GM18868 (cell line): ENCODE data around the gene TTC24.

Source experiments
- ATAC-seq: cut with Tn5 transposase; IDR thresholded peaks from one replicate; pipeline ENCODE4 v1.9.1; 2021; ENCODE audit warnings: mild to moderate bottlenecking, moderate library complexity; ENCODE audit not compliant: unreplicated experiment

The TTC24 gene

GRCh38 chr1:156553860-156554485 lies 25.6 kb upstream of the TTC24 start:
- no peak for ATAC-seq

GRCh38 chr1:156554971-156555370 lies 24.6 kb upstream of the TTC24 start:
- ATAC-seq, result no peak

GRCh38 chr1:156555715-156556114 lies 23.8 kb upstream of the TTC24 start:
- no peak for ATAC-seq

- ATAC-seq, result no peak
These were observed 23.2 kb upstream of the TTC24 start for GRCh38 chr1:156556354-156556753.

GRCh38 chr1:156559086-156559796 lies 20.3 kb upstream of the TTC24 start:
- ATAC-seq, result no peak

GRCh38 chr1:156559797-156560385 lies 19.6 kb upstream of the TTC24 start:
- ATAC-seq, result no peak

- ATAC-seq, result no peak
These were observed 18.8 kb upstream of the TTC24 start for GRCh38 chr1:156560585-156561163.

- ATAC-seq, result no peak
These were observed 14.0 kb upstream of the TTC24 start for GRCh38 chr1:156565519-156565918.

- ATAC-seq, result no peak
These were observed 13.1 kb upstream of the TTC24 start for GRCh38 chr1:156566436-156566835.

GRCh38 chr1:156571261-156571852 lies 8.2 kb upstream of the TTC24 start:
- ATAC-seq, result no peak

GRCh38 chr1:156571919-156572662 lies 7.4 kb upstream of the TTC24 start, which contains the start of gene IQGAP3:
IQGAP3 (minus strand) TSS chr1:156572565; CDS start chr1:156572529, 36 bp downstream.
- peak; percentile 67 for ATAC-seq

GRCh38 chr1:156572663-156573018 lies 6.9 kb upstream of the TTC24 start:
- no peak for ATAC-seq

- ATAC-seq, result no peak
These were observed 5.4 kb upstream of the TTC24 start for GRCh38 chr1:156574039-156574633.

- no peak for ATAC-seq
These were observed 2.0 kb upstream of the TTC24 start for GRCh38 chr1:156577550-156577949.

- no peak for ATAC-seq
These were observed 1.5 kb upstream of the TTC24 start for GRCh38 chr1:156578055-156578454.

GRCh38 chr1:156581661-156582387 lies 2.3 kb downstream of the TTC24 start:
- no peak for ATAC-seq

GRCh38 chr1:156582388-156583017 lies 3.0 kb downstream of the TTC24 start:
- no peak for ATAC-seq

- no peak for ATAC-seq
These were observed 4.5 kb downstream of the TTC24 start for GRCh38 chr1:156583821-156584622.
